Adrenal gland (tissue), 12 donors: ENCODE measurements around the gene AGRN. TPM values are rescaled to one million over a fixed set of nuclear protein-coding genes. Genes with fewer than 3 reads are reported as not detected.
A peak's percentile ranks its signal among the peaks of the same experiment; 100 is the strongest.

Source experiments
- DNase-seq, 7 donors: peaks; one replicate each; pipeline ENCODE4 v3.0.0-alpha.2; 2019 to 2020
- H3K27ac ChIP-seq, 5 donors: fragments of 200-600 bp; sonication (generic) in 4 of 5; 1 replicate in 3 of 5; 2 replicates in 2 of 5; pipeline versions ENCODE4 v1.5.1 to v1.8.0; 2016 to 2020; ENCODE audit warnings: mild to moderate bottlenecking in 1 of 5
- H3K27me3 ChIP-seq: fragments of 200-600 bp; 2 replicates; pipeline ENCODE4 v1.8.0; 2021
- H3K36me3 ChIP-seq, 2 donors: fragments of 200-600 bp; replicated peaks in 1 of 2; 1 replicate in 1 of 2; 2 replicates in 1 of 2; pipeline versions ENCODE4 v1.5.1 to v1.8.0; 2018 to 2022
- H3K4me1 ChIP-seq, 2 donors: fragments of 200-600 bp; replicated peaks in 1 of 2; 1 replicate in 1 of 2; 2 replicates in 1 of 2; pipeline versions ENCODE4 v1.5.1 to v1.8.0; 2018 to 2021
- H3K4me3 ChIP-seq, 4 donors: fragments of 200-600 bp; sonication (generic) in 3 of 4; one replicate each; pipeline ENCODE4 v1.5.1; 2016 to 2018
- H3K9me3 ChIP-seq, 3 donors: fragments of 200-600 bp; sonication (generic) in 1 of 3; replicated peaks in 1 of 3; 1 replicate in 2 of 3; 2 replicates in 1 of 3; pipeline versions ENCODE4 v1.5.1 to v1.8.0; 2016 to 2021
- POLR2A ChIP-seq, 2 donors: fragments of 450-650 bp; IDR thresholded peaks; one replicate each; pipeline ENCODE4 v1.6.1; 2017; ENCODE audit warnings: antibody characterized with exemption in 2 of 2, mild to moderate bottlenecking in 2 of 2, moderate library complexity in 1 of 2
- WGBS, 4 donors: extraction: QIAGEN DNeasy Blood & Tissue Kit in 2 of 4; methylation state at CpG; one replicate each; pipeline versions ENCODE4 v1.1.5 to v1.1.7; 2013 to 2017; 5-methylcytosine and 5-hydroxymethylcytosine counted together
- intact Hi-C, 2 donors: fragments of 100-400 bp; cut with DNase I; formaldehyde crosslinking; loops; one replicate each; pipeline versions ENCODE4 v1.14.1 to v1.15.0; 2022 to 2023
- polyA plus RNA-seq, 3 donors: library from polyadenylated mRNA; stranded (reverse); fragments of 200-250 nt in 2 of 3; fragments of 350-450 nt in 1 of 3; fragmentation: Illumina TruSeq in 1 of 3; extraction: RNeasy Lipid Tissue Mini Kit (QIAGEN cat#74804) in 1 of 3; gene quantifications; one replicate each; pipeline ENCODE4 v1.2.3, GENCODE V29; 2013 to 2014
- total RNA-seq, 9 donors: library from RNA; depleted of rRNA in 4 of 9; stranded (reverse); fragments of >200 nt in 4 of 9; fragments of 120-200 nt in 1 of 9; fragmentation: NEBNext Ultra II Directional in 1 of 9; extraction: Animal tissue kit (Norgen Biotek cat#: 25700) in 1 of 9; gene quantifications; one replicate each; pipeline versions ENCODE4 v1.1.0 to v1.2.4, GENCODE V29; 2013 to 2023
- TF ChIP-seq, protein P1 (sequence below), 6 experiments: fragments of 450-650 bp in 4 of 6; fragments of 200-600 bp in 2 of 6; sonication (generic) in 1 of 6; IDR thresholded peaks; 1 replicate in 5 of 6; 2 replicates in 1 of 6; pipeline versions ENCODE4 v1.5.1 to v1.8.0; 2016 to 2021; ENCODE audit warnings: antibody characterized with exemption in 6 of 6, mild to moderate bottlenecking in 2 of 6, moderate library complexity in 1 of 6
- donor health status: healthy with polysubstance abuse.
- donor health status: Bipolar disorder and iron deficiency.
- donor health status: DM: yes; HTN: yes; CAD: no.
- donor health status: DM: no; HTN: no; CAD: no.
- donor health status: DM: no; HTN: no; CAD: no.
- donor health status: DM: yes; HTN: yes; CAD: no.

The AGRN gene
- total and polyA plus RNA-seq, 12 donors, result 2.2 to 27.8 (median 11.8) TPM

DNA sequence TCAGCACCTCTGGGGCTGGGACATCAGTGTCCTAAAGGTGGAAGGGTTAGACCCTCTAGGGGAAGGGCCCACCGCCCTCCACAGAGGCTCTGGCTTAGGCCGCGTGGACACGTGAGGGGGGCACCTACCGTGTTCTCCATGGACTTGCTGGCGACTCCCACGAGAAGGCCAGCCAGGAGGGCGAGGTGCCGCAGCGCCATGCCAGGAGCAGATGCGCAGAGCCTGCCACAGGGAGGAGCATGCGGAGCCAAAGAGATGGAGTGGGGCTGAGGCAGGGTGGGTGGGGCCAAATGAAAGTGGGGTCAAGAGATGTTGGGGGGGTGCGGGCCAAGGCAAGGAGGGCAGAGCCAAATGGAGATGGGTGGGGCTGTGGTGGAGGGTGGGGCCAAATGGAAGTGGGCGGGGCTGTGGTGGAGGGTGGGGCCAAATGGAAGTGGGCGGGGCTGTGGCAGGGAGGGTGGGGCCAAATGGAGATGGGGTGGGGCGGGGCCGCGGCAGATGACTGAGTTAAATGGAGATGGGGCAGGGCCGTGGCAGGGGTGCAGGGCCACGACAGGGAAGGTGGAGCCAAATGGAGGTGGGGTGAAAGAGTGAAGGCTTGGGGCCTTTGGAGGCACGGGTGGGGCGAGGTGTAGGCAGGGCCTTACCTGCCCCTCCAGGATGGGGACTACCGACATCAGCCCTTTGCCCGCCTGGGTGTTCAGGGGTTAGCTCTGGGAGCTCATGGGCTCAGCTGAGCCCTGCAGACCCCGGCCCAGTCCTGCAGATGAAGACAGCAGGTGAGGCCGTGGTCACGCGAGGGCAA is 71.6 kb downstream of the AGRN start:
- peak in 1 of 7 donors; percentile 6 for DNase-seq
- Histone ChIP-seq H3K4me3 (no peak overlapping the region), H3K27ac (no peak overlapping the region), H3K27me3 (no peaks in the 10 kb centered on the region), H3K4me1 (no peaks in the 10 kb centered on the region), H3K36me3 (no peaks in the 10 kb centered on the region), H3K9me3 (no peaks in the 10 kb centered on the region)
- 89 to 97% (median 95%) methylated on average over 18 to 28 of the region's 28 CpGs for WGBS, 4 donors
- TF ChIP-seq, protein P1, sequence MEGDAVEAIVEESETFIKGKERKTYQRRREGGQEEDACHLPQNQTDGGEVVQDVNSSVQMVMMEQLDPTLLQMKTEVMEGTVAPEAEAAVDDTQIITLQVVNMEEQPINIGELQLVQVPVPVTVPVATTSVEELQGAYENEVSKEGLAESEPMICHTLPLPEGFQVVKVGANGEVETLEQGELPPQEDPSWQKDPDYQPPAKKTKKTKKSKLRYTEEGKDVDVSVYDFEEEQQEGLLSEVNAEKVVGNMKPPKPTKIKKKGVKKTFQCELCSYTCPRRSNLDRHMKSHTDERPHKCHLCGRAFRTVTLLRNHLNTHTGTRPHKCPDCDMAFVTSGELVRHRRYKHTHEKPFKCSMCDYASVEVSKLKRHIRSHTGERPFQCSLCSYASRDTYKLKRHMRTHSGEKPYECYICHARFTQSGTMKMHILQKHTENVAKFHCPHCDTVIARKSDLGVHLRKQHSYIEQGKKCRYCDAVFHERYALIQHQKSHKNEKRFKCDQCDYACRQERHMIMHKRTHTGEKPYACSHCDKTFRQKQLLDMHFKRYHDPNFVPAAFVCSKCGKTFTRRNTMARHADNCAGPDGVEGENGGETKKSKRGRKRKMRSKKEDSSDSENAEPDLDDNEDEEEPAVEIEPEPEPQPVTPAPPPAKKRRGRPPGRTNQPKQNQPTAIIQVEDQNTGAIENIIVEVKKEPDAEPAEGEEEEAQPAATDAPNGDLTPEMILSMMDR (IDR thresholded peaks at IDR 0.05), result no peak
- no peak for TF ChIP-seq POLR2A (IDR thresholded peaks at IDR 0.05)
- intact Hi-C loops, result no loop called here

DNA sequence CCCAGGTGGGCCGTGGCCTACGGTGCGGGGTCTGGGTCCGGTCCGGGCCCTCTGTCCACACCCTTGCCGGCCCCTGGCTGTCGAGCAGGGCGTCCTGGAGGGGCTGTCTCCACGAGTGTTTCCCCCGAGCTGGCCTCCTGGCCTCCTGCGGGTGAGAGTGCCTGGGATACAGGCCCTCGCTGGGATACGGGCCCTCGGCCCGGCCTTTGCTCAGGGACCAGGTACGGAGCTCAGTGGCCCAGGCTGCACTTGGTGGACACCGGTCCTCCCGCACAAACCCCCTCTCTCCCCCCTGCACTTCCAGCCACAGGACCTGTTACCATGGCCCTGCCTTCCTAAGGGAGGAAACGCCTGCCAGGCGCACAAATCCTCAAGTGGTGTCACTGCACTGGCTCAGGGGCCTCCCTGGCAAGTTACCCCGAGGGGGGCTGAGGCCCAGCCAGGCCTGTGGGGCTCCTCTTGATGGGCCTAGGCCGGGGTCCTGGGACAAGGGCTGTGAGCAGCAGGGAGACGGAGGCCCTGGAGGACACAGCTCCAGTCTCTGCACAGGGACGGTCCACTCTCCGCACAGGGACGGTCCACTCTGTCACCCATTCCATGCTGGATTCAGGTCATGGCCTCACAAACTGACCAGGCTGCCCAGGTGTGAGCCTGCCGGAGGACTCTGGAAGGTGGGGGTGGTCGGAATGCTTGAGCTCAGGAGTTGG is 72.4 kb downstream of the AGRN start:
- H3K4me3 ChIP-seq, result no peak overlapping the region
- DNase-seq, result peak in 1 of 7 donors; percentile 5
- no peaks in the 10 kb centered on the region for H3K9me3 ChIP-seq
- no peak for TF ChIP-seq POLR2A (IDR thresholded peaks at IDR 0.05)
- no peaks in the 10 kb centered on the region for H3K36me3 ChIP-seq
- H3K4me1 ChIP-seq, result no peaks in the 10 kb centered on the region
- intact Hi-C loops, result no loop called here
- H3K27me3 ChIP-seq, result no peaks in the 10 kb centered on the region
- H3K27ac ChIP-seq, result no peak overlapping the region
- 96 to 97% (median 97%) methylated on average over 5 to 28 of the region's 28 CpGs for WGBS, 4 donors

DNA sequence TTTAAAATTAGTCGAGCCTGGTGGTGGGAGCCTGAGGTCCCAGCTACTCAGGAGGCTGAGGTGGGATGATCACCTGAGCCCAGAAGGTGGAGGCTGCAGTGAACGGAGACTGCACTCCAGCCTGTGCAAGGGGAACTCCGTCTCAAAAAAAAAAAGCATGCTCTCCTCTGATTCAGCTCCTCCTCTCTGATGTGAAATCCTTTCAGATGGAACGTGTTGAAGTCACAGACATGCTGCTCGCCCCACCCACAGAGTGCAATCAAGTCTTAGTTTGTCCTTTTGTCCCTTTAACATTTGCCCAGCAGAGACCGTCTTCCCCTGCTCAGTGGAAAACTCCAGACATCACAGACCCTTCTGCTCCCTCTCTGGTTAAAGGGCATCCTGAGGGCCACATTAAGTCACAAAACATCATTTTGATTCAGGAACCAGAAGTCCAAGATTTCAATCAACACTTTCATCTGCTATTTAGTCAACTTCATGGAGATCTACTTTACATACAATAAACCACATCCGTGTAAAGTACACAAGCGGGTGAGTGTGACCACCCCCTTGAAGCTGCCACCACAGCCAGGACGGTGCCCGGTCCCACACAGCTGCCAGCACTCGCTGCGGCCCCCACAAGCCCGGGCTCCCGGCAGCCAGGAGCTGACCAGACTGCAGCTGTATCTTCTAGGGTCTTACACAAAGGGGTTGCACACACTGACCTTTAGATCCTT is 73.1 kb downstream of the AGRN start:
- Histone ChIP-seq H3K27me3 (no peaks in the 10 kb centered on the region), H3K4me3 (no peak overlapping the region), H3K4me1 (no peaks in the 10 kb centered on the region), H3K36me3 (no peaks in the 10 kb centered on the region), H3K27ac (no peak overlapping the region), H3K9me3 (no peaks in the 10 kb centered on the region)
- DNase-seq, result peak in 1 of 7 donors; percentile 5
- intact Hi-C loops, result no loop called here
- TF ChIP-seq, protein P1 (IDR thresholded peaks at IDR 0.05), result no peak
- no peak for TF ChIP-seq POLR2A (IDR thresholded peaks at IDR 0.05)
- WGBS, 4 donors, result 91 to 94% (median 92%) methylated on average over 13 to 14 of the region's 14 CpGs

DNA sequence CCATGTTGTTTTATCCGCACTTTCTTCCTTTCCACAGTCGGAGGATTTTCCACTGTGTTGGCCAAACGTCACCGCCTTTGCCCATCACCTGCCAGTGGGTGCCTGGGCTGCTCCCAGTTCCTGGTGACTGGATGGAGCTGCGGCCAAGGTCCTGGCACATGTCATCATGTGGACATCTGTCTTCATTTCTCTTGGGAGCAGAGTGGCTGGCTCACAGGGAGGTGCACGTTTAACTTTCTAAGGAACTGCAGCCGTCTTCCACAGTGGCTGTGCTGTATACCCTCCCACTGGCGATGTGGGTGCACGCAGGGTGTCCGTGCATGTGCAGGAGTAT is 73.7 kb downstream of the AGRN start:
- no peaks in the 10 kb centered on the region for H3K4me1 ChIP-seq
- 92 to 98% (median 93%) methylated on average over 10 of the region's 10 CpGs for WGBS, 4 donors
- no peak overlapping the region for H3K27ac ChIP-seq
- no peaks in the 10 kb centered on the region for H3K36me3 ChIP-seq
- H3K4me3 ChIP-seq, result no peak overlapping the region
- no peaks in the 10 kb centered on the region for H3K9me3 ChIP-seq
- no peaks in the 10 kb centered on the region for H3K27me3 ChIP-seq
- DNase-seq, result peak in 1 of 7 donors; percentile 12
- intact Hi-C loops, result no loop called here
- TF ChIP-seq, protein P1 (IDR thresholded peaks at IDR 0.05), result no peak
- no peak for TF ChIP-seq POLR2A (IDR thresholded peaks at IDR 0.05)
